Panc1 (cell line): ENCODE measurements around the gene MTHFSD. TPM values are rescaled to one million over a fixed set of nuclear protein-coding genes. Genes with fewer than 3 reads are reported as not detected.
A peak's percentile ranks its signal among the peaks of the same experiment; 100 is the strongest.

Experiments
- ATAC-seq: fragments of 200-7000 bp; cut with Tn5 transposase; 2 replicates; pipeline ENCODE4 v1.9.1; 2020; ENCODE audit warnings: mild to moderate bottlenecking, moderate library complexity
- BruUV-seq: library from RNA; stranded (reverse); fragments of 400-500 nt; replicated peaks from 2 replicates; lab custom pipeline; 2021; lab: Mats Ljungman, UMichigan
- CTCF ChIA-PET: fragments of 300-600 bp; sonication (Branson Sonifier 250); formaldehyde crosslinking; loops from one replicate; lab custom pipeline; 2022; ENCODE audit warnings: antibody characterized with exemption; lab: Charles Lee
- POLR2A ChIA-PET: fragments of 300-600 bp; sonication (Branson Sonifier 250); formaldehyde crosslinking; loops from one replicate; lab custom pipeline; 2022; ENCODE audit warnings: antibody characterized with exemption; lab: Charles Lee
- DNase-seq: peaks from one replicate; pipeline ENCODE4 v3.0.0-alpha.2; 2010; ENCODE audit warnings: low read depth, low spot score
- H3K27ac ChIP-seq: 2 replicates; pipeline ENCODE4 v1.5.1; 2011; ENCODE audit warnings: mild to moderate bottlenecking, low read length, inconsistent platforms
- H3K27me3 ChIP-seq: fragments of 200-500 bp; sonication (Bioruptor generic); 2 replicates; pipeline ENCODE4 v1.6.0; 2014; ENCODE audit warnings: low read length, inconsistent platforms; ENCODE audit not compliant: control insufficient read depth, insufficient read depth
- H3K36me3 ChIP-seq: fragments of 200-500 bp; sonication (Bioruptor generic); 2 replicates; pipeline ENCODE4 v1.5.1; 2014; ENCODE audit warnings: inconsistent platforms, mild to moderate bottlenecking, low read length, moderate library complexity; ENCODE audit not compliant: control insufficient read depth, insufficient read depth
- H3K4me1 ChIP-seq: 2 replicates; pipeline ENCODE4 v1.5.1; 2011; ENCODE audit warnings: inconsistent platforms, mild to moderate bottlenecking, low read length, moderate library complexity; ENCODE audit not compliant: control insufficient read depth, insufficient read depth
- H3K4me3 ChIP-seq, 2 experiments: 2 replicates each; pipeline ENCODE4 v1.5.1; 2011 to 2012; ENCODE audit warnings: low read depth in 2 of 2, low read length in 2 of 2, mild to moderate bottlenecking in 2 of 2, inconsistent platforms in 1 of 2, moderate library complexity in 1 of 2
- H3K9me3 ChIP-seq: fragments of 200-500 bp; sonication (Bioruptor generic); 2 replicates; pipeline ENCODE4 v1.5.1; 2014; ENCODE audit warnings: low read depth, mild to moderate bottlenecking, inconsistent platforms, low read length, moderate library complexity; ENCODE audit not compliant: control insufficient read depth, insufficient read depth
- POLR2AphosphoS5 ChIP-seq: IDR thresholded peaks from 2 replicates; pipeline ENCODE4 v1.6.1; 2012; ENCODE audit warnings: mild to moderate bottlenecking, low read depth, low read length, moderate library complexity
- SIN3A ChIP-seq: IDR thresholded peaks from 2 replicates; pipeline ENCODE4 v1.6.1; 2012; ENCODE audit warnings: low read depth, mild to moderate bottlenecking, low read length, moderate library complexity, borderline replicate concordance; ENCODE audit not compliant: insufficient read depth
- TCF7L2 ChIP-seq: IDR thresholded peaks from 2 replicates; pipeline ENCODE4 v1.6.1; 2011; ENCODE audit warnings: mild to moderate bottlenecking, low read depth, low read length, inconsistent platforms
- in situ Hi-C: cut with HindIII; loops from 2 replicates; pipeline ENCODE4 v1.10.0; 2016; ENCODE audit warnings: low sequenced_read_pairs, low pct_unique_long_range_greater_than_20kb
- intact Hi-C: fragments of 100-400 bp; cut with micrococcal nuclease; formaldehyde crosslinking; loops from one replicate; pipeline ENCODE4 v1.10.0; 2022; ENCODE audit not compliant: unreplicated experiment
- total RNA-seq: library from RNA; stranded (reverse); gene quantifications from one replicate; pipeline ENCODE4 v1.2.1, GENCODE V29; 2021; ENCODE audit not compliant: unreplicated experiment
- TF ChIP-seq, protein P1 (sequence below), 2 experiments: IDR thresholded peaks; 2 replicates each; pipeline ENCODE4 v1.6.1; 2011 to 2012; ENCODE audit warnings: low read depth in 2 of 2, control low read depth in 1 of 2, low read length in 1 of 2, mild to moderate bottlenecking in 1 of 2, moderate library complexity in 1 of 2; ENCODE audit not compliant: insufficient read depth in 1 of 2
- TF ChIP-seq, protein P2 (sequence below): fragments of 450-650 bp; IDR thresholded peaks from 2 replicates; pipeline ENCODE4 v1.5.1; 2017; ENCODE audit warnings: mild to moderate bottlenecking

MTHFSD gene
- total RNA-seq, 1 experiment from 2014 or later = 16.5 TPM

DNA sequence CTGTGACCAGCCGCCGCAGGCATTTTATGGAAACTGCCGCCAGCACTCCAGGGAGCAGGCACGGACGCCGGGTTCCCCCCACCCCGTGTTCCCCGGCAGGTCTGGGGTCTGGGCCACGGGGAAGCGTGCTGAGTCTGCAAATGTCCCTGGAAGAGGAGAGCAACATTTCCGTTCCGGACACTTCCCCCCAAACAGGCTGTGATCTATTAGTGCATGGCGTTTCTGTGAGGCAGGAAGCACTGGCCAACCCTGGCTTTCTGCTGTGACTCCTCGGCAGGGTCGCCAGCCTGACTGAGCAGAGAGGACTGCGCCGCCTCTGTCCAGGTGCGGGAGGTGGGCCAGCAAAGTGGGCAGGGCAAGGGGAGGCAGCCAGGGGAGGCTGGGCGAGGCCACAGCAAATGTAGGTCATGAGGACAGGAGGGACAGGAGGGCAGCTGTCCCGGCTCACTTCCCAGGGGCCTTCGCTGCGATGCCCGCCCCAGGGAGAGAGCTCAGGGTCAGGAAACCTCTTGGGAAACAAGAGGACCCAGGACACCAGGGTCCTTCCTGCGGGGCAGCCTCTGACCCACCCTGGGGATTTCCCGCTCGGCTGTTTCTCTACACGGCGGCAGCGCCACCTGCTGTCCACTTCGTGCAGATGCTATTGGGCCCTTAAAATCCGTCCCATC is 35.3 kb downstream of the MTHFSD start:
- ATAC-seq (peak; percentile 52), DNase-seq (no peak)
- no peak overlapping the region for H3K27ac ChIP-seq
- H3K4me3 ChIP-seq = peak overlapping the region in 1 of 2 experiments; percentile 3; a peak in 3 of 4 replicates
- peaks cover under 1% of the 10 kb centered on the region; the same call in 1 of the 2 replicates for H3K27me3 ChIP-seq
- in situ Hi-C loops (no loop called here), intact Hi-C loops (loop anchor here (5.0 kb wide), 1 partner anchor 177 kb away; no protein-coding TSS in a partner anchor)
- POLR2A ChIA-PET = no interaction called here
- no peaks in the 10 kb centered on the region for H3K9me3 ChIP-seq
- CTCF ChIA-PET = no interaction called here
- no peaks in the 10 kb centered on the region for H3K4me1 ChIP-seq
- no peaks in the 10 kb centered on the region for H3K36me3 ChIP-seq
- BruUV-seq = no TSS peak
- TF ChIP-seq, protein P1, sequence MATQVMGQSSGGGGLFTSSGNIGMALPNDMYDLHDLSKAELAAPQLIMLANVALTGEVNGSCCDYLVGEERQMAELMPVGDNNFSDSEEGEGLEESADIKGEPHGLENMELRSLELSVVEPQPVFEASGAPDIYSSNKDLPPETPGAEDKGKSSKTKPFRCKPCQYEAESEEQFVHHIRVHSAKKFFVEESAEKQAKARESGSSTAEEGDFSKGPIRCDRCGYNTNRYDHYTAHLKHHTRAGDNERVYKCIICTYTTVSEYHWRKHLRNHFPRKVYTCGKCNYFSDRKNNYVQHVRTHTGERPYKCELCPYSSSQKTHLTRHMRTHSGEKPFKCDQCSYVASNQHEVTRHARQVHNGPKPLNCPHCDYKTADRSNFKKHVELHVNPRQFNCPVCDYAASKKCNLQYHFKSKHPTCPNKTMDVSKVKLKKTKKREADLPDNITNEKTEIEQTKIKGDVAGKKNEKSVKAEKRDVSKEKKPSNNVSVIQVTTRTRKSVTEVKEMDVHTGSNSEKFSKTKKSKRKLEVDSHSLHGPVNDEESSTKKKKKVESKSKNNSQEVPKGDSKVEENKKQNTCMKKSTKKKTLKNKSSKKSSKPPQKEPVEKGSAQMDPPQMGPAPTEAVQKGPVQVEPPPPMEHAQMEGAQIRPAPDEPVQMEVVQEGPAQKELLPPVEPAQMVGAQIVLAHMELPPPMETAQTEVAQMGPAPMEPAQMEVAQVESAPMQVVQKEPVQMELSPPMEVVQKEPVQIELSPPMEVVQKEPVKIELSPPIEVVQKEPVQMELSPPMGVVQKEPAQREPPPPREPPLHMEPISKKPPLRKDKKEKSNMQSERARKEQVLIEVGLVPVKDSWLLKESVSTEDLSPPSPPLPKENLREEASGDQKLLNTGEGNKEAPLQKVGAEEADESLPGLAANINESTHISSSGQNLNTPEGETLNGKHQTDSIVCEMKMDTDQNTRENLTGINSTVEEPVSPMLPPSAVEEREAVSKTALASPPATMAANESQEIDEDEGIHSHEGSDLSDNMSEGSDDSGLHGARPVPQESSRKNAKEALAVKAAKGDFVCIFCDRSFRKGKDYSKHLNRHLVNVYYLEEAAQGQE (IDR thresholded peaks at IDR 0.05; ENCODE audit: insufficient read depth in 1 of 2, low read depth in 2 of 2, low read length in 1 of 2) = no peak
- TF ChIP-seq, protein P2, sequence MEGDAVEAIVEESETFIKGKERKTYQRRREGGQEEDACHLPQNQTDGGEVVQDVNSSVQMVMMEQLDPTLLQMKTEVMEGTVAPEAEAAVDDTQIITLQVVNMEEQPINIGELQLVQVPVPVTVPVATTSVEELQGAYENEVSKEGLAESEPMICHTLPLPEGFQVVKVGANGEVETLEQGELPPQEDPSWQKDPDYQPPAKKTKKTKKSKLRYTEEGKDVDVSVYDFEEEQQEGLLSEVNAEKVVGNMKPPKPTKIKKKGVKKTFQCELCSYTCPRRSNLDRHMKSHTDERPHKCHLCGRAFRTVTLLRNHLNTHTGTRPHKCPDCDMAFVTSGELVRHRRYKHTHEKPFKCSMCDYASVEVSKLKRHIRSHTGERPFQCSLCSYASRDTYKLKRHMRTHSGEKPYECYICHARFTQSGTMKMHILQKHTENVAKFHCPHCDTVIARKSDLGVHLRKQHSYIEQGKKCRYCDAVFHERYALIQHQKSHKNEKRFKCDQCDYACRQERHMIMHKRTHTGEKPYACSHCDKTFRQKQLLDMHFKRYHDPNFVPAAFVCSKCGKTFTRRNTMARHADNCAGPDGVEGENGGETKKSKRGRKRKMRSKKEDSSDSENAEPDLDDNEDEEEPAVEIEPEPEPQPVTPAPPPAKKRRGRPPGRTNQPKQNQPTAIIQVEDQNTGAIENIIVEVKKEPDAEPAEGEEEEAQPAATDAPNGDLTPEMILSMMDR = peak; percentile 92

DNA sequence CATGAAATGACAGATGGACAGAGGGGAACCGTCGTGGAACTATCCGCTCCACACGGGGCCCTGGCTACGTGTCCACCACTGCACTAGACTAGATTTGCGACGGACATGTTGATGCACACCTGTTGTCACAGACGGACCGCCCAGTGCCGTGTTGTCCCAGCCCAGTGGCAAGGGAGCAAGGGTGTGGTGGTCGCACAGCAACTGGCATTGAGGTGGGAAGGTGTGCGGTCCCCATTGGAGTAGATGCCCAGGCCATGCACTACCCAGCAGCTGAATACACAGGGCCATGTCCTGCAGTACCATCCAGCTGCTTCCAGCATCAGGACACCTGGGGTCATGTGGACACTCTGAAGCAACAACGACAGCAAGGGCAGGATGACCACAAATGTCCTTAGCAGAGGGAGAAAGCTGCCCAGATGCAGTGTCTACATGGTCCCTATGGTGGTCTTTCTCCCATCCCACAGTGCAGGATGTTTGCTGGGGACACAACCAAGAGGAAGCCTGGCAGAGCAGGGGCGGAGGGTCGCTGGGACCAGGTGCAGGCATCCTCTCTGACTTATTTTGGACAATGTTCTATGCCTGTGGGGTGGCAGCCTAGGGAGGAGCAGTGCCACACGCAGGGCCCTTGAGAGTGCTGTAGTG is 35.9 kb downstream of the MTHFSD start:
- H3K9me3 ChIP-seq = no peaks in the 10 kb centered on the region
- H3K4me1 ChIP-seq = no peaks in the 10 kb centered on the region
- ChIA-PET CTCF (no interaction called here), POLR2A (no interaction called here)
- DNase-seq = no peak
- no peak overlapping the region for H3K27ac ChIP-seq
- TF ChIP-seq, protein P1 (IDR thresholded peaks at IDR 0.05; ENCODE audit: insufficient read depth in 1 of 2, low read depth in 2 of 2, low read length in 1 of 2) = no peak
- no peak for TF ChIP-seq POLR2AphosphoS5
- no peak for TF ChIP-seq TCF7L2
- TF ChIP-seq SIN3A = no peak
- TF ChIP-seq, protein P2 = no peak
- ATAC-seq = peak; percentile 17; the same call in 1 of the 2 replicates
- BruUV-seq = no TSS peak
- no peaks in the 10 kb centered on the region for H3K36me3 ChIP-seq
- in situ Hi-C loops = no loop called here
- no peak overlapping the region for H3K4me3 ChIP-seq
- peaks cover 4% of the 10 kb centered on the region; the same call in 1 of the 2 replicates for H3K27me3 ChIP-seq
- intact Hi-C loops = no loop called here
